Stimulated activated CD8-positive, alpha-beta memory T cell treated with anti-CD3 and anti-CD28 coated beads, Interleukin-15, amount 100 ng/mL, for 48 hours (primary cell): ENCODE measurements around the gene ADD3.
A peak's percentile ranks its signal among the peaks of the same experiment; 100 is the strongest.

Experiments
- DNase-seq, 2 donors: peaks; one replicate each; pipeline ENCODE4 v3.0.0-alpha.2; 2020; ENCODE audit warnings: low read depth in 2 of 2

Gene ADD3

GRCh38 chr10:110007701-110008517 is at the start of gene ADD3:
Gene ADD3, plus strand, starts transcription at chr10:110007984. Its CDS starts 92,670 bp downstream, at chr10:110100654.
- DNase-seq = peak; percentile 84 to 85

DNA sequence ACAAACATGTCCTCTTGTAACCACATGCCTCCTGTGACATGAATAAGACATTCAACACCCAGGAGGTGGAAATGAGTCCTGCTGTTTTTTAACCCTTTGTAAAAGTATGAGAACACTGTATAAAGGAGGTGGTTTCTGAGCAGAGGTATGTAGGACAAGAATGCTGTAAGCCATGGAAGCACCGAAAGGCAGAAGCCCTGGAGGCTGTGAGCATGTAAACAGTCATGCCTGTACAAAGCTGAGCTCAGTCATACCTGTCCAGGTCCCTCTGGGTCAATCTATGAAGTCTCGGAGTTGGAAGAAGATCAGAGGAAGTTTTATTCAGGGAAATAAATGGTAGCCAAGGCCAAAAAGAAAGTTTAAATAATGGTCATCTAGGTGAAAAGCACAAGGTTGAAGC is 49.7 kb upstream of the ADD3 start:
- no peak for DNase-seq

DNA sequence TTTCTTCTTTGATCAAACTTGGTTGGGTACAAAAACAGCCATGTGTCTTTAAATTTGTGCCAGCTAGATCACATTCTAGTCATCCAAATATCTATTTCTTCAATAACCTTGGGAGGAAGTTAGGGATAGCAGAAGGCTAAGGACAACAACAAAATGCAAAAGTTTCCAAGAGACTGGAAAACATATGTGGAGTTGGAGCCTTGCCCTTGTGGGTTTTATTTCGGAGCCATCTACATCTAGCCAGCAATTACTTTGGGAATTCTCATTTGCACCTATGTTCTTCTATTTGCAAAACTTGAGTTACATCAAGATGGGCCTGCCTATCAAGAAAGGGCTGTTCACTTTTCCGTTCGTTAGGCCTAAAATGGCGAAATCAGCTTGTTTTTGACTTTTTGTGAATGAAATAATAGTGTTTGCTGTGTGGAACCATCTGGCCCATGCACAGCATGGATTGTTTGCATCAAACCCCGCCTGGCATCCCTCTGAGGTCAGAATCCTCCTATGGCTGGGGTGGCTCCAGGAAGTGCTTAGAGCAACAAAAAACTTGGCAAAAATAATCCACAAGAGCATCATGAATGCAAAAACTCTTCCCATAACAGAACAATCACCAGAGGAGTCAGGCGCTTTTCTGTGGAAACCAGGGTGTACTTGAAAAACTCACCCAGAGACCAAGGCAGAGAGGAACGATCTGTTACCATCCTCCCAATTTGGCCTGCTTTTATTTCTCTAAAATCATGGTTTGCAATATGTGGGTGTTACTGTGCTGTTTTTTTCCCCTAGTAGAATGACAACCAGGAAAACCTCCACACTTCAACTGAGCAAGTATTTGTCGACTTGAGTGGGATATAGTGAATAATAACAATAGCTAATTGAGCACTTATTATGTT is 48.3 kb upstream of the ADD3 start:
- no peak for DNase-seq

DNA sequence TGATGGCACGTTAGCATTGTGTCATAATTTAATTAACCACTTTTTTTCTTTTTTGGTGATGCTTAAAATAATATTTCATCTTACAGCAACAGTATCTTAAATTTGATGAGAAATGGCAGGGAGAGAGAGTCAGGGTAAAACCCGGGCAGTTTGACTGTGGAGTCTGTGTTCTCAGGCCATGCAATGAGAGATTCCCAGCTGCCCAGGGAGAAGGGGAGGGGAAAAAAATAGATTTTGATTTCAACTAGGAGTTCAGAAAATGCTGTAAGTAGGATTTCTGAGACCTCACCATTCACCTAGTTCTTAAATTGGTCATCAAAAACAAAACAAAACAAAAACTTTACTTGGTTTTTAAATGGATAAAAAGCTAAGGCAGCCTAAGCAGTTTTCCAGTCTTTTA is 47.1 kb upstream of the ADD3 start:
- no peak for DNase-seq

- no peak for DNase-seq
Measured at GRCh38 chr10:109961174-109962001, 46.4 kb upstream of the ADD3 start.

GRCh38 chr10:109962247-109962646 is 45.5 kb upstream of the ADD3 start:
- DNase-seq = no peak

DNA sequence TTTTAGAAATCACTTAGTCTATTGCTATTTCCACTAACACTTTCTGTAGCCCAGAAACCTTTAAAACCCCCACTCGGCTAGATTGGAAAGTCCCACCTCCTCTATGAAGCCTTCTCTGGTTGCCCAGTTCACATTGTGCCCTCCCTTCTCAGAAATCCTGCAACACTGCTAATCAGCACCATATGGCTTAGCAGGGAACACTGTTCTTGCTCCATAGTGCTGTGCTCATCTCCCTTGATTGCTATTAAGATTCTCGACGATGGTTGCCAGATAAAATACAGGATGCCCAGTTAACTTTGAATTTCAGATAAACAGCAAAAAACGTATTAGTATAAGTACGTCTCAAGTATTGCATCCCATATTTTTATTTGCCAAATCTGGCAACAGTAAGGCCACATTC is 44.3 kb upstream of the ADD3 start:
- DNase-seq = no peak

DNA sequence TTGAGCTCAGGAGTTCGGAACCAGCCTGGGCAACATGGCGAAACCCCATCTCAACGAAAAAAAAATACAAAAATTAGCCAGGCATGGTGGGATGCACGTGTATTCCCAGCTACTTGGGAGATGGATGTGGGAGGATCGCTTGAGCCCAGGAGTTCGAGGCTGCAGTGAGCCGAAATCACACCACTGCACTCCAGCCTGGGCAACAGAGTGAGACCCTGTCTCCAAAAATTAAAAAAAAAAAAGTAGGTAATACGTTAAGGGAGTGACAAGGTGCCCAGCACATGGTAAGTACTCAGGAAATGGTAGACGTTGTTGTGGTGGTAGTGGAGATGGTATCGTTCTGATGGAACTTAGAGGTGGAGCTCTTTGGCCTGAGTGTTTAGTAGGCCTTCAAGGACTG is 43.5 kb upstream of the ADD3 start:
- DNase-seq = no peak

DNA sequence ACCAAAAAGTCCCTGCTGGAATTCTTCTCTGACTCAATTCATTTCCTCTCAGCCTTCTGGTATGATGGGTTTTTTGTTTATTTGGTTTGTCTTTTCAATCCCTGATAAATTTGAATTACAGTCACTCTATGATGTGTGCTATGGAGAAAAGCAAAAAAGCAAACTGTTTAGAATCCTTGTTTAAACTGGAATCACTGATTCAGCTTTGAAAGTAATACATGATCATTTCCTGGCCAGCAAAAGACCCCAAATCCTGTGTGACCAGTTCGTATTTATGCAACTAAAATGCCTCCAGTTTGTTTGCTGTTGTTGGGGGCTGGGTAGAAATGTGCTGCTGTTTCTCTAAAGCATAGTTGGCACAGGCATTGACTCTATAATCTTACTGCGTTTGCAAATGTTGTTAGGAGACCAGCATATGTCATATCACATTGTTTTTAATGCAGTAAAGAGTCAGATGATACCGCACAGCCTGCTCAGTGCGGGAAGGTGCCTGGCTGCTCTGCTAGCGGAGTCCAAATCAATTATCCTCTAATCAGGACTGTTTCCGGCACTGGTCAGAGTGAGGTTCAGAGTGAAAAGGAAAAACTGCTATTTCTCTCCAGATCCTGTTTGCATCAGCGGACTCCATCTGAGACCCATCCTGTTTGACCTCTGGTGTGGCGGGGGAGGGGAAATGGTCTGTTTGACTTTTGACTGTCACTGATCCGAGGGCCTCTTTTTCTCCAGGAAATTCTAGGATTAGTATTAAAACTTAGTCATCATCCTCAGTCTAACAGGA is 40.6 kb upstream of the ADD3 start:
- no peak for DNase-seq

DNA sequence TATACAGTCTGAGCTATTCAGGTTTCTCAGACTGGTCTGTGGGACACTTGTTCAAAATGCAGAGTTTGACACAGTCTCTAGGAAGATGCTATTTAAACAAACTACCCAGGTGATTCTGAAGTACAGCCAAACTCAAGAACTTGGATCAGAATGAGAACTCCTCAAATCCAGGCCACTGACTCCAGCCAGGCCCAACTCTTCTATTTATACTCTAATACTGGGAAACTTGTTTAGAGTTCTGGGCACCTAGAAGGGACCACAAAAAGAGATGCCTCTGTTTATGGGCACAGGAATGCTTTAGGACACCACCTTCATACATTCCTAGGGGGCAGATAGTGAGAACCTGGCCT is 40.1 kb upstream of the ADD3 start:
- DNase-seq = no peak

- no peak for DNase-seq
Measured at GRCh38 chr10:109968953-109969759, 38.6 kb upstream of the ADD3 start.

GRCh38 chr10:109969760-109970346 is 37.9 kb upstream of the ADD3 start:
- DNase-seq = no peak

DNA sequence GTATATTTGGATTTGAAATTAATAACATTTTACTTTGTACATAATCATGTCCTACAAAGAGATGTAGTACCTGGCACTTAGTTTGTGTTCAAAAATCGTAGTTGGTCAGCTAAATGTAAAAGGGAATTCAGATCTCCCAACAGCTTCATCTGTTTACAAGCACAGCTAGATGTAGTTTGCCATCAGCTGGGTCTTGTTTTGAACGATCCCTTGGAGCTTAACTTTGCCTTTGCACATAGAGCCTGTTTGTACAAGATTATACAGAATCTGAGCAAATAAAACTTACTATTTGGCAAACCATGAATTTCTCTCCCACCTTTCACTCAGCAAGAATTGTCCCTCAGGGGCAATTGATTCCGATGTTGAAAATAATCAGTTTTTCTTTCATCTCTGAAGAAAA is 36.1 kb upstream of the ADD3 start:
- no peak for DNase-seq

- DNase-seq = no peak
Measured at GRCh38 chr10:109972372-109973001, 35.3 kb upstream of the ADD3 start.

- DNase-seq = no peak
Measured at GRCh38 chr10:109973326-109973829, 34.4 kb upstream of the ADD3 start.

GRCh38 chr10:109974504-109975191 is 33.1 kb upstream of the ADD3 start:
- DNase-seq = no peak

GRCh38 chr10:109975244-109976190 is 32.3 kb upstream of the ADD3 start:
- DNase-seq = no peak

DNA sequence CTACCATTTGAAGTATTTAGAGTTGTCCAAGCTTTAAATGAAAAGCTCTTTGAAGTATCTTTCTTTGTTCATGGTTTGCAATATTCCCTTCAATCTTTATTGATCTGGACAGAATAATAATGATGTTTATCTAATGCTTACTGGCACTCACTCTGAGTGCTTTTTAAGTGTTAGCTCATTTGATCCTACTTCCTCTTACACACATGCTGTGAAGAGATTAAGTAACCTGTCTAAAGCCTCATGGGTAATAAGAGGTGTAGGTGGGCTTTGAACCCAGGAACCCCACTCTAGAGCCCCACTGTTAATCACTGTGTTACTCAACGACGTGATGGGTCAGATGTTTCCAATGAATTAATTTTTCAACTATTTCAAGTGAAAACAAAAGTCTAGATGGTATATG is 31.1 kb upstream of the ADD3 start:
- DNase-seq = no peak
